RCC 7860 (cell line): ENCODE results near the gene DTNBP1.

Source experiments
- DNase-seq: peaks from one replicate; pipeline ENCODE4 v3.0.0-alpha.2; 2015; ENCODE audit warnings: low spot score
- FAIRE-seq: peaks from 2 replicates; lab custom pipeline; 2012; peaks lifted over from hg19 to GRCh38; lab: Jason Lieb, UNC

The DTNBP1 gene

DNA sequence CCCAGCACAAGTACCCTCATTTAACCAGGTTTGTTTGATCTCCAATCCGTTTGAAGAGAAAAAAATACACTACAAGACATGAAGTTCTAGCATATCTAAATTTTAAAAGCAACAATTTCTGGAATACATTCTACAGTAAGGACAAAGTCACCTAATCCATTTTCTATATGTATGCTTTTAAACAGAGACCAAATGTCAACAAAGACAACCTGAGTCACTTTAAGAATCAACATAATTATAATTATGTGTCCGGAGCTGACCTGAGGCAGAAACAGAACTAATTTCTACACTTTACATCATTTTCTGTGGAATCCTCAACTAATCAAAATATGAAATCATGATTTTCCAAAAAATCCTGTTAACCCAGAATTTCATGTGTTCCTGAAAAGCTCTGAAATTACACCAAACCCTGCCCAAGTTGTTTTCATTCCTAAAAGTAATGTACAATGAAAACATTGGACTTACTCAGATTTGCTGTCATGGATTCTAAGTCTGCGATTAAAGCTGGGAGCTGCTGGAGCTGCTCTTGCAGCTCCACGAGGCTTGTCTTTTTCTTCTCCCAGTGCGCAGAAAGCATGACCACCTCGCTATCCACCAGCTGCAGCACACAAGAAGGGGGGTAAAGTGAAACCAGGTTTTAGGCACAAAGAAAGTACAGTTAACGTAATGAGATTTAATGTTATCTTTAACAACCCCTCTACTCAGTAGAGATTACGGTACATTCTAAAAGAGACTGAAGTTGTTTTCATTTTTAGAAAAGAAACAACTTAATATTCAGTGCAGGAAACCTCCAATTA lies 35.8 kb downstream of the DTNBP1 start:
- DNase-seq = no peak
- FAIRE-seq = no peak

DNA sequence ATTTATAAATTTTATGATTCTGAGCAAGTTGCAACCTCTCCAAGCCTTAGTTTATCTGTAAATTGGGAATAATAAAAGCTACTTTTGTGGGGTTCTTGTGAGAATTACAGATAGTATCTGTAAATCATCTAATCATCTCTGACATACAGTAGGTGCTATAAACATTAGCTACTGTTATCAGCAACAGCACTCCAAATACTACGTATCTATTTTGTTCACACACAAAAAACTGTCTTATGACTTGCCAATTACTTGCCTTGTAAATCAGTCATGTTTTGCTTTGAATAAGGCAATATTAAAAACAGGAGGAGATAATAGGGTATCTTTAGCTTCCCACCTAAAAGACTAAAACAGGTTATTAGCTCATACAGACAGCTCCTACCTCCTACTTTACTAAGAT lies 36.7 kb downstream of the DTNBP1 start:
- FAIRE-seq (no peak), DNase-seq (no peak)

DNA sequence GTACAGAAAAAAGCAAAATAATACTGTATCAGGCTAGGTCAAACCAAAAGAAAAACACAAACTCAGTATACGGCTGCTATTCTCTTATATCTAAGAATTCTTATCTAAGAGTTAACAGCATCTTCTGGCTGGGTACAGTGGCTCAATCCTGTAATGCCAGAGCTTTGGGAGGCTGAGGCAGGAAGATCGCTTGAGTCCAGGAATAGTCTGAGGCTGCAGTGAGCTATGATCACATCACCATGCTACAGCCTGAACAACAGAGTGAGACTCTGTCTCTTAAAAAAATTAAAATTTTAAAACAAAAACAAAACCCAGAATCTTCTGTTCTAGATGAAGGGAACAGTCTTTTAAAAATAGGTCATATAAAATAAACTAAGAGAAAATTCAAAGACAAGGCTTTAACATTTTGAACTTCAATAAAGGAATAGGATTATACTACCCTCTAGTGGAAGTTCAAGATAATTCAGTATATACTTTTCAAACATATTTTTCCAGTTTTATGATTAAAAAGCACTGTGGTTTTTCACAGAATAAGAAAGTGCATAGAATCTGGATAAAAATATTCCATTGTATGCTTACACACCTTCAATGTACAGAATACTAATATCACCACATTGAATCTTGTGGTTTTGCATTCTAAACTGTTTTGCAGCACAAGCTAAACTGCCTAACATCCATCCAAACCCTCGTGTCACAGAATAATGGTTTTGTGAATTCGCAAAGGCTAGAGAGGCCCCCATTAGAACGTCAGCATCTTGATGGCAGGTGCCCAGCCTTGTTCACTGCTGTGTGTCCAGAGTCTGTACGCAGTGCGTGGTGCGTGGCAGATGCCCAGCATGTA lies 39.3 kb downstream of the DTNBP1 start:
- DNase-seq = peak; percentile 24
- peak; percentile 86 for FAIRE-seq

DNA sequence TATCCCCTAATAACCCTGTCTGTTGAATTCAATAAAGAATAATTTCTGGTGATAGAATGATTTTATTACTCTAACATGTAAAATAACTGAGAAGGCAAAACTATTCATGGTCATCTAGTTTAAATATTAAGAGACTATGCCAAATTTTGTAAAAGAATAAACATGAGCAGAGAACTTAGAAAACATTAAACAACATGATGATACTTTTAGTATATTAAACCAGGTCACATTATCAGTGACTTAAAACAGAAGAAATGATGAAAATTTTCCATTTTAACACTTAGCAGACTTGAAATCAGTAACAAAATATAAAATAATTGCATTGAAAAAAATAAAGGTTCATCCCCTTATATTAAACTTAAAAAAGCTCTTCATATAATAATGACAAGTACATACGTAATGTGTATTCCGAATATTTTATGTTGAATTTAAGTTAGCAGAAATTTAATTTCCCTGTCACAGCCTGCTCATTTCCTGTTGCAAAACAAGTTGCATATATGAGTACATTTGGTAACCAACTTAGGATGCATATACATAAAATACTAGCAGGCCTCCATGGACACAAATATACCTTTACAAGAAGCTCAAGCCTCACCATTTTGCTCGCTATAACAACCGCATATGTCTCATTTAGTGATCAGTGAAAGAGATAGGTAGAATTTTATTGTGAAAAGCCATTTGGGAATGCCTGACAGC lies 40.6 kb downstream of the DTNBP1 start:
- FAIRE-seq = peak; percentile 20
- no peak for DNase-seq

DNA sequence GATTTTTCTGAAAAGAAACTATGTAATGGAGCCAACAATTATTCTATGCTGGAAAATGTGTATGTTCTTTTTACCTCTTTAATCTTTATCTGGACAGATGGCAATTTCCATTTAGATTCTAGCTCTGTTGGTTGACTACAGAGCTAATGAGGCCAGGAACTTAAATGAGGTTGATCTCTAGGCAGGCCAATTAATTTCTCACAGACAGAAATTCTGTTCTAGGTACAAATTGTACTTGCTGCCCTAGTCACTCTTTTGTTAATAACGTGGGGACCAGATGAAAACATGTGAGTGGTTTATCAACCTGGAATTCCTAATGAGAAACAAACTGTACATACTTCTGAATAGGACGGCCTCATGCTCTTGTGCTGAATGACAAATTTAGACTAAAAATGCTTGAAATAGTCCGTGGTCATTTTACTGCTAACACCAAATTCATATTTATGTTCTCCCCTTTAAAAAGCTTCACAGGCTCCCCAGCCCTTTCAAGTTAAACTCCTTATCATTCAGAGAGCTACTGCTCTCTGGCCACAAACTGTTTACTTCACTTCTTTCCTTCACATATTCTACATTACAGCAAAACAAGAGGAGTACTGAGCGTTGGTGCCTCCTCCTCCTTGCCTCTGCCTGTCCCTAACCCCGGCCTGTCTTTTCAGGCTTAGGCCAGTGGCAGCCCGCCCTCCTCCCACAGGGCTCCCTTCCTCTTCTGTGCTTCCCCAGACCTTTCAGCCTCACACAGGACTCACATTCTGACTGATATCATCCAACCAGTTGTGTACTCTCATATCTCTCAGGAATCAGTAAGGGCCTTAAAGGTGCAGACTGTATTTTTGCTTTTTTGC lies 41.4 kb downstream of the DTNBP1 start:
- DNase-seq (peak; percentile 10), FAIRE-seq (peak; percentile 28)

DNA sequence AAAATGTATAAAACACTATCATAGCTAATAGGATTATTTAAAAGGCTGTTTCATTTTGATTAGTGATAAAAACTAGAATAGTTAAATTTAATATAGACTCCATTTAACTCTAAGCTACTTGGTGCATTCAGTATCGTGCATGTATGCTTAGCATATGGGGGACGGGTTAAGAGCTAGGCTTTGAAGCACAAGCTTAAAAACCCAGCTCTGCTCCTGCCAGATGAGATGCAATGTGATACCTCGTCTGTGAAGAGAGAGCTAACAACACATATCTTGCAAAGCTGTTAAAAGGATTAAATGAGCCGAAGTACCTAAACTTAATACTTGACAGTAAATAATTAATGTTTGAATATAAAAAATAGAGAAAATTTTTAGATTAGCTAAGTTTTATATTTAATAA lies 42.2 kb downstream of the DTNBP1 start:
- FAIRE-seq (no peak), DNase-seq (no peak)

DNA sequence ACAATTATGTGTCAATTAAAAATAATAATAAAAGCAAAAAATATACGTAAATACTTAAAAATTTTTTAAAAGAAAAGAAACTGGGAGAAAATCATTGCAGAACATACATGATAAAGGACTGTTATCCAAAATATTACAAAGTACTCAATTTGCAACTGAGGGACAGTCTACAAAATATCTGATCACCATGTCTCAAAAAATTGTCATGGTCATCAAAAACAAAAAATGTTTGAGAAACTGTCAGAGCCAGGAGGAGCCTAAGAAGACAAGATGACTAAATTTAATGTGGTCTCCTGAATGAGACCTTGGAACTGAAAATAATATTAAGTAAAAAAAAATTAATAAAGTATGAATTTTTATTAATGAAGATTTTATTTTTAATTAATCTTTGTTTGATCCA lies 43.5 kb downstream of the DTNBP1 start:
- no peak for FAIRE-seq
- no peak for DNase-seq

DNA sequence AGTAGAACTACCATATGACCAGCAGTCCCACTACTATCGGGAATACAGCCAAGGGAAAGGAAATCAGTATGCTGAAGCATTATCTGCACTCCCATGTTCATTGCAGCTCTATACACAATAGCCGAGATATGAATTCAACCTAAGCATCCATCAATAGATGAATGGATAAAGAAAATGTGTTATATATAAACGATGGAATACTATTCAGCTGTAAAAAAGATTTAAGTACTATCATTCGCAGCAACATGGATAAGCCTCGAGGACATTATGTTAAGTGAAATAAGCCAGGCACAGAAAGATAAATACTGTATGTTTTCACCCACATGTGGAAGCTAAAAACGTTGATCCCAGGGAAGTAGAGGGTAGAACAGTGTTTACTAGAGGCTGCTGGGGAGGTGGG lies 44.1 kb downstream of the DTNBP1 start:
- FAIRE-seq (no peak), DNase-seq (no peak)

DNA sequence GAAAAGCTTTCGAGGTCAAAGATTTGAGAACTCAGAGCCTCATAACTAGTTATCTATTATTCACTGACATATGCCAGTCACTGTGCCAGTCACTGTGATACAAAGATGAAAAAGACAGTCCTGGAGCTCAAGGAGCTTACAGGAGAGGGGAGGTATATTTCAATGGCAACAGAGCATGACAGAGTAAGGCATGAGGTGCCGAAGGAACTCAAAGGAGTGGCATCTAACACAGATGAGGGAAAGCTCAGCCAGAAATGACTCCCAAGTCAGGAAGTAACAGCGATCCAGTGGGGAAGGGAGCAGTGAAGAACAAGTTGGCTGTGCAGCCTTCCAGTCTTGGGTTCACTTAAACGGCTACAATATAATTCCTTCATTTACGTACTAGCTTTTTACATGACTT lies 46.6 kb downstream of the DTNBP1 start:
- no peak for DNase-seq
- FAIRE-seq = no peak

DNA sequence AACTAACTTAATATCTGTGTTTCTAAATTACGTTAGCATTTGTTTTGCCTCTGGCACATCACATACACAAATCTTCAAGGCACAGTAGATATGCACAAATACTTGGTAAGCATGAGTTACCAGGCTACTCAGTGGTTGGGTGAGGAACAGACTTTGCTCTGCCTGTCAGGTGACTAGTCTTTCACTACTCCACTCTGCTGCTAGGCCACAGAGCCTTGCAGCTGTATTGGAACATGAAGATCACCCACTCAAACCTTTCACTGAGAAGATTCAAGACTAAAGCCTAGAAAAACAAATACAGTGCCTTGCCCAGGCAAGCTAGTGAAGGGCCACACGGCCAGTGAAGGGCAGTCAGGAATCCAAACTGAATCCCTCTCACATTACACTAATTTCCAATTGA lies 47.0 kb downstream of the DTNBP1 start:
- FAIRE-seq (no peak), DNase-seq (no peak)

DNA sequence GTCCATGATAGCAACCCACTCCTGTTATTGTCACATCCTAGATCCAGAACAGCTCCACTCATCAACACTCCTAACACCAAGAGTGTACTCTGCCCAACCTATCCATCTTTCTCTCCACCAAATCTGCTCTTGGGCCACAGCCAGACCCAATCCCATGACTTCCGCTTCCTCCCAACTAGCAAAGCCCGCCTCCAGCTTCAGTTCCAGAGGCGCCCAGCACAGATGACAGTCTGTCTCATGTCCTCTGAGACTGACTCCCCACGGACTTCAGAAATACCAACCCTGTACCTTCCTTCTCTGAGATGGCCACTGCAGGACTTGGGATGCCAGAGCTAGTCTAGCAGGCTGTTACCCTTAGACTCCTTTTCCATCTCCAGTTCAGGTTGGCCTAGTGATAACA lies 48.6 kb downstream of the DTNBP1 start:
- DNase-seq (no peak), FAIRE-seq (no peak)

DNA sequence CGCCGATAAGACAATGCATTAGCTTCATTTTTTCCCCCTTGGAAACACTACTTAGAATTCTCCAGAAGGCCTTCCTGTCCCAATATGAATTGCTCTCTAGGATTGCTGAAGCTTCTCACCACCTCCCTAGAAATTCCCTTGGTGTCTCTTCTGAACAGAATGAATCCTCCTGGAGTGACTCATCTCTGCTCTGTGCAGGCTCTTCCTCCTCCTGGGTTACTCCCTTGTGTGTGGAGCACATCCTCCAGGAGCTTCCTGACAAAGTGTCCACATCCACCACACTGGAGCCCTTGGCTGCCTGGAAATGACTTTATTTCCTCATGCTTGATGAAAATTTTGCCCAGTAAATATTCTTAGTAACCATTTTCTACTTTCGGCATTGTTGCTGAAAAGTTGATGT lies 54.4 kb downstream of the DTNBP1 start:
- DNase-seq (peak; percentile 85), FAIRE-seq (peak; percentile 91)

DNA sequence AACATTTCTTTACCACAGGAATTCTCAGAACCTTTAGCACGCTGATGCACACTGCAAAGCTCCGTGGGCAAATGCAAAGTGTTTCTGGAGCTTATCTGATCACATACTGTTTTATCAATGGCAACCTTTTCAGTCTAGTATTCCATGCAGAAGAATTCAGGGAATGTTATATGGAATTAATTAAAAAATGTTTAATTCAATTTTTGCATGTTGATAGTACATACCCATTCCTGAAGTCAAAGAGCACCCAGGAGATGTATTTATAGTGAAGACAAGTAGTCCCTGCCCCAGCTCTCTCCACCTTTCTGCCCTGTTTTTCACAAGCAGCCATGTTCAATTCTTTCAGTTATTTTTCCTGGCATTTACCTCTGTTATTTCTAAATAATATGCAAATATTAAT lies 55.2 kb downstream of the DTNBP1 start:
- no peak for DNase-seq
- FAIRE-seq = no peak

DNA sequence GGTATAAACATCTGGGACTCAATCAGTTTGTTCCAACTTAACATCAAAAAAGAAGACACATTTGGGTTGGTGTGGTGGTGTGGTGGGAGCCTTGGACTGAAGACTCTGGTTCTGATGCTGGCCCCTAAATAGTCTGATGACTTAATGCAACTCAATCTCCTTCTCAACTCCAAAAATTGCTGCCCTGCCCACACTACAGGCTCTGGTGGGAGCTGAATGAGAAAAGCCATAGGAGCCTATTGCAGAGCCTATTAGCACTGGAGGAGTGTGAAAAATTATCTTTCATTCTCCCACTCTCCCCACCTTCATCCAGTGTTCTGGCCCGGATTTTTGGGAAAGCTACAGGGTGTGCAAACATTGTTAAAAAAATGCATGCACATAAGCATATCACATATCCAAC lies 56.5 kb downstream of the DTNBP1 start:
- FAIRE-seq (no peak), DNase-seq (no peak)

DNA sequence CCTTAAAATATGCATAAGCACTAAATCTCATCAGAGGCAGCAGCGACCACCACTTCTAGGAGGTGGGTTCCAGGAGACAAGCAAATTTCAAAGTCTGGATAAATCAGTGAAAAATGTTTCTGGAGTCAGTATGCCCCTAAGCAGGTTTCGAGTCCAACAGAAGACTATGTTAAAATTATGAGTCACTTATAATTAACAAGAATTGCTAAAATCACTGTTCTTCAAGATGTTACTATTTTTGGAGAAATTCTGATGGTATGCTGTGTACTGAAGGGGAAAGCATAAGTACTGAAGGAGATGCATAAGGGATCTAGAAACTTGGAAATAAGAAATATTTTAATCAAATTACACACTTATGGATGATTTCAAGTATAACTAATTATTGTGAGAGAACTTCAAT lies 58.0 kb downstream of the DTNBP1 start:
- FAIRE-seq (no peak), DNase-seq (no peak)

DNA sequence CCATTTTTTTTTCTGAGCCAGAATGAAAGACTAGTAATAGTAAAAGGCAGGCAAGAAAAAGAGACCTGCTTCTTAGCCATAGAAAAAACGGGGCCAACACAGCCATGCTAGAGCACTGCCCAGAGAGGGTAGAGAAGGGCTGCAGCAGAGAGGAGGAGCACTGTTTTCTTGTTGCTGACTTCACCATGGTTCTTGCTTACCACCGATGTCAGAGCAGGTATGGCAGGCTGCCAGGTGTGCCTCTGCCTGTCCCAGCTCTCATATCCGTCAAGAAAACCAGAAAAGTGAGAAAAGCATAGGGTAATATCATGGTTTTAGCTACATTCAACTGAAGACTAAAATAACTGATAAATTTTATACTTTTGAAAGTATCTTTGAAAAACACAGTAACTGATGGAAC lies 60.7 kb downstream of the DTNBP1 start:
- FAIRE-seq = no peak

DNA sequence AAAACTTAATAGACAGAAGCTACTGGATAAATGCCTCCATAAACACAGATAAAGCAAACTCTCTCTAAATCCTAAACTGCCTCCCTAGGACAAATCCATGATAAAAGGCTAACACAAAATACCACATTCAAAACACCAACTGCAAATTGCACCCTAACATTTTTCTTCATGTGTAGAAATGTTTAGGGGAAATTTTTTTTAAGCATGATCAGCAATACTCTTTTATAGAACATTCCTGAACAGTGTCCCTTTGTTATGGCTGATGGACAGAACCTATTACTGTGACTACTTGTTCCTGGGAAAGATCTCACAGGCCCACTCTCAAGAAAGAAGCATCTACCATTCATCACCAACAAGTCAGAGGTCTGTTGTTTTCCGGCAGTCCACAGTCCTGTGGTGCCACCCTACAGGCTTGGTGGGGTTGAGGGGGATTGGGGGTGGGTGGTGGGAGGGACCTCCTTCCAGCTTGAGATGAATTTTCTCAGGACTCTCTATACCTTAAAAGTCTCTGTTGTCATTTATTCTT lies 64.5 kb downstream of the DTNBP1 start:
- DNase-seq (no peak), FAIRE-seq (no peak)

More for the DNA sequence above, 60.7 kb downstream of the DTNBP1 start:
- DNase-seq = no peak

DNA sequence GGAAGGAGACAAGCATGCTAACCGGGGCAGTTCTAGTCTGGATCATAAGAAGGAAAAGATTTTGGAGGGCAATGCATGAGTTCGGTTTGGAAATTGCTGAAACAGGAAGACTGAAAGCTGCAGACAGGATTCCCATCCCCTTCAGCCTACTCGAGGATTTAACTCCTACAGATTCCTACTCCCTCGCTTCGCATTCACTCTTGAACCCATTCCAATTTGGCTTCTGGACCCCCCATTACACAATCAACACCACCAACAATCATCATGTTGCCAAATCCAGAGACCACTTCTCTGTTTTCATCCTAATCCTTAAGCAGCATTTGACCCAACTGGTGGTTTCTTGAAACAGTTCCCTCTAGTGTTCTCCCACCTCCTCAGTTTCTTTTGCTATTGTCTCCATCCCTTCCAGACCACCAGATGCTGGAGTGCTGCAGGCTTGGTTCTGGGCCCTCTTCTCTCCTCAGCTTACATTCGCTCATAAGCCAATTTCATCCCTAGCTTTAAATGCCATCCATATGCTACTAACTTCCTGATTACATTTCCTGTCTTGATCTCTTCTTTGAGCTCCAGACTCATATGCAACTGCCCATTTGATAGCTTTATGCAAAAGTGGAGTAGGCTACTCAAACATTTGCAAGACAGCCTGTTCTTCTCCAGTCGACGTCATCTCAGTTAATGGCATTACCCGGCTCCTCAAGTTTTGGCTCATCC lies 66.5 kb downstream of the DTNBP1 start:
- DNase-seq = no peak
- FAIRE-seq = no peak

DNA sequence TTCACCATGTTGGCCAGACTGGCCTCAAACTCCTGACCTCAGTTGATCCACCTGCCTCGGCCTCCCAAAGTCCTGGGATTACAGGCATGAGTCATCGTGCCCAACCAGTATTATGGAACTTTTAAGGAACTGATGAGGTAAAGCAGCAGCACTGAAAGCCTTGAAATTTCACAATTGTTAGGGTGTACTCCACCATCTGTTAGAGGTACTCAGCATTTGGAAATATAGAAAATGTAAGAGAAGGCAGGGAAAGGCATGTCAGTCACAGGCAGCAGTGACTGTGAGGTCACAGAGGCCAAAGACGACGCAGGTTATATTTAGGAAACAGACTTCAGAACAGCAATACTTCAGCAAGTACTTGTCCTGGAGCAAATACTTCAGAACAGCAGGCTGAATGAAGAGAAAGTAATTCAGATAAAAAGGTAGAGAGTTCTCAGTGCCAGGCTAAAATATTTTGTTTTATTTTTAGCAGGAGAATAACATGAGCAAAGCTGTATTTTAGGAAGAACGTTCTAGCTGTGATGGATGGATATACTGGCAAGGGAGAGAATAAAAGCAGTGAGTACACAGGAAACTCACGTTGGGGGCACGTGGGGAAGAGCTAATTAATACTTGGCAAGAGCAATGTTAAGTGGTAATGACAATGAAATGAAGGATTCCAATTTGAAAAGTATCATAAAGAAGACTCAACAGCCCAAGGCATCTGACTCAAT lies 67.2 kb downstream of the DTNBP1 start:
- DNase-seq (no peak), FAIRE-seq (no peak)
